H1 (cell line): ENCODE results near the gene SS18L1.

Experiments used
- CEBPB ChIP-seq: IDR thresholded peaks from 2 replicates; pipeline ENCODE4 v1.6.1; 2012; ENCODE audit warnings: low read depth, low read length
- CTCF ChIP-seq, 3 experiments: IDR thresholded peaks; 1 replicate in 2 of 3; 2 replicates in 1 of 3; pipeline versions ENCODE4 v1.5.1 to v1.6.1; 2011; ENCODE audit warnings: low read length in 3 of 3, mild to moderate bottlenecking in 3 of 3, inconsistent platforms in 2 of 3, low read depth in 1 of 3, moderate library complexity in 1 of 3; ENCODE audit not compliant: insufficient read depth in 1 of 3; ENCODE audit errors: control extremely low read depth in 1 of 3
- EZH2 ChIP-seq: fragments of 200-600 bp; sonication (generic); IDR thresholded peaks from 2 replicates; pipeline ENCODE4 v1.7.1; 2012; ENCODE audit warnings: low read depth, mild to moderate bottlenecking, moderate library complexity, low read length, inconsistent platforms; ENCODE audit not compliant: severe bottlenecking
- HDAC2 ChIP-seq, 2 experiments: fragments of 300-600 bp in 1 of 2; sonication (generic) in 1 of 2; IDR thresholded peaks; 2 replicates each; pipeline ENCODE4 v1.6.1; 2011 to 2012; ENCODE audit warnings: low read depth in 2 of 2, low read length in 2 of 2, mild to moderate bottlenecking in 2 of 2, moderate library complexity in 2 of 2, borderline replicate concordance in 1 of 2, inconsistent platforms in 1 of 2
- HDAC6 ChIP-seq: IDR thresholded peaks from one replicate; pipeline ENCODE4 v1.7.1; 2012; ENCODE audit warnings: low read depth, mild to moderate bottlenecking, inconsistent platforms, low read length, moderate library complexity
- POLR2A ChIP-seq, 2 experiments: IDR thresholded peaks; 1 replicate in 1 of 2; 2 replicates in 1 of 2; pipeline ENCODE4 v1.6.1; 2011; ENCODE audit warnings: low read depth in 2 of 2, low read length in 2 of 2, mild to moderate bottlenecking in 2 of 2; ENCODE audit errors: control extremely low read depth in 1 of 2
- RAD21 ChIP-seq, 2 experiments: IDR thresholded peaks in 1 of 2; conservative IDR thresholded peaks in 1 of 2; 2 replicates each; pipeline ENCODE4 v1.6.1; 2011; ENCODE audit warnings: low read depth in 2 of 2, low read length in 2 of 2, improper control_type of control experiment in 1 of 2, inconsistent platforms in 1 of 2, mild to moderate bottlenecking in 1 of 2, moderate library complexity in 1 of 2
- SIX5 ChIP-seq: IDR thresholded peaks from 2 replicates; pipeline ENCODE4 v1.6.1; 2011; ENCODE audit warnings: mild to moderate bottlenecking, low read depth, low read length
- USF2 ChIP-seq: IDR thresholded peaks from 2 replicates; pipeline ENCODE4 v1.6.1; 2011; ENCODE audit warnings: low read length, improper control_type of control experiment
- ZNF274 ChIP-seq: IDR thresholded peaks from 2 replicates; pipeline ENCODE4 v1.7.0; 2012; ENCODE audit warnings: low read length, borderline replicate concordance; ENCODE audit errors: extremely low read depth

- no peak for TF ChIP-seq CEBPB
- TF ChIP-seq CTCF (IDR thresholded peaks at IDR 0.05; ENCODE audit: control extremely low read depth in 1 of 3, insufficient read depth in 1 of 3, low read depth in 1 of 3, low read length in 3 of 3), result no peak
- no peak for TF ChIP-seq POLR2A (IDR thresholded peaks at IDR 0.05; ENCODE audit: control extremely low read depth in 1 of 2, low read depth in 2 of 2, low read length in 2 of 2)
- no peak for TF ChIP-seq SIX5
- TF ChIP-seq HDAC6, result no peak
- no peak for TF ChIP-seq ZNF274
- TF ChIP-seq USF2, result no peak
- TF ChIP-seq EZH2, result no peak
- TF ChIP-seq RAD21 (IDR thresholded peaks at IDR 0.05 in 1 of 2, conservative IDR thresholded peaks at IDR 0.05 in 1 of 2; ENCODE audit: low read depth in 2 of 2, low read length in 2 of 2), result no peak
- TF ChIP-seq HDAC2 (IDR thresholded peaks at IDR 0.05; ENCODE audit: borderline replicate concordance in 1 of 2, low read depth in 2 of 2, low read length in 2 of 2), result no peak
These were observed 23.9 kb downstream of the SS18L1 start for GRCh38 chr20:62167474-62167873.
